Measurements from ENCODE around the gene GJC1.

The GJC1 gene

GRCh38 chr17:44797802-44798201 lies 32.3 kb downstream of the GJC1 start:
- no peak for DNase-seq

- no peak for DNase-seq
Measured at GRCh38 chr17:44796731-44797130, 33.4 kb downstream of the GJC1 start.

- no peak for DNase-seq
Measured at GRCh38 chr17:44795928-44796327, 34.2 kb downstream of the GJC1 start.

- no peak for DNase-seq
Measured at GRCh38 chr17:44795421-44795820, 34.7 kb downstream of the GJC1 start.

GRCh38 chr17:44794851-44795413 lies 35.2 kb downstream of the GJC1 start:
- no peak for DNase-seq

GRCh38 chr17:44793885-44794842 lies 35.9 kb downstream of the GJC1 start:
- DNase-seq = no peak

- no peak for DNase-seq
Measured at GRCh38 chr17:44792276-44792675, 37.8 kb downstream of the GJC1 start.

GRCh38 chr17:44788139-44788538 lies 41.9 kb downstream of the GJC1 start:
- no peak for DNase-seq

- no peak for DNase-seq
Measured at GRCh38 chr17:44787271-44787940, 42.7 kb downstream of the GJC1 start.

GRCh38 chr17:44786551-44787081 lies 43.5 kb downstream of the GJC1 start:
- DNase-seq = no peak

GRCh38 chr17:44785921-44786320 lies 44.2 kb downstream of the GJC1 start:
- DNase-seq = no peak

GRCh38 chr17:44782326-44782850 lies 47.7 kb downstream of the GJC1 start:
- no peak for DNase-seq

GRCh38 chr17:44781551-44782325 lies 48.3 kb downstream of the GJC1 start:
- DNase-seq = no peak

- no peak for DNase-seq
Measured at GRCh38 chr17:44780845-44781480, 49.1 kb downstream of the GJC1 start.

- no peak for DNase-seq
Measured at GRCh38 chr17:44780161-44780560, 49.9 kb downstream of the GJC1 start.

GRCh38 chr17:44779211-44780025 lies 50.7 kb downstream of the GJC1 start:
- DNase-seq = peak; percentile 82

GRCh38 chr17:44778656-44779210 lies 51.4 kb downstream of the GJC1 start:
- DNase-seq = no peak

- no peak for DNase-seq
Measured at GRCh38 chr17:44777394-44778348, 52.4 kb downstream of the GJC1 start.

- DNase-seq = no peak
Measured at GRCh38 chr17:44776628-44777393, 53.3 kb downstream of the GJC1 start.
